GM21786 (cell line): ENCODE measurements around the gene TOP2A.

Experiments
- ATAC-seq: cut with Tn5 transposase; IDR thresholded peaks from one replicate; pipeline ENCODE4 v1.9.1; 2021; ENCODE audit not compliant: unreplicated experiment

The TOP2A gene

GRCh38 chr17:40361925-40362695, 55.6 kb downstream of the TOP2A start:
- no peak for ATAC-seq

DNA sequence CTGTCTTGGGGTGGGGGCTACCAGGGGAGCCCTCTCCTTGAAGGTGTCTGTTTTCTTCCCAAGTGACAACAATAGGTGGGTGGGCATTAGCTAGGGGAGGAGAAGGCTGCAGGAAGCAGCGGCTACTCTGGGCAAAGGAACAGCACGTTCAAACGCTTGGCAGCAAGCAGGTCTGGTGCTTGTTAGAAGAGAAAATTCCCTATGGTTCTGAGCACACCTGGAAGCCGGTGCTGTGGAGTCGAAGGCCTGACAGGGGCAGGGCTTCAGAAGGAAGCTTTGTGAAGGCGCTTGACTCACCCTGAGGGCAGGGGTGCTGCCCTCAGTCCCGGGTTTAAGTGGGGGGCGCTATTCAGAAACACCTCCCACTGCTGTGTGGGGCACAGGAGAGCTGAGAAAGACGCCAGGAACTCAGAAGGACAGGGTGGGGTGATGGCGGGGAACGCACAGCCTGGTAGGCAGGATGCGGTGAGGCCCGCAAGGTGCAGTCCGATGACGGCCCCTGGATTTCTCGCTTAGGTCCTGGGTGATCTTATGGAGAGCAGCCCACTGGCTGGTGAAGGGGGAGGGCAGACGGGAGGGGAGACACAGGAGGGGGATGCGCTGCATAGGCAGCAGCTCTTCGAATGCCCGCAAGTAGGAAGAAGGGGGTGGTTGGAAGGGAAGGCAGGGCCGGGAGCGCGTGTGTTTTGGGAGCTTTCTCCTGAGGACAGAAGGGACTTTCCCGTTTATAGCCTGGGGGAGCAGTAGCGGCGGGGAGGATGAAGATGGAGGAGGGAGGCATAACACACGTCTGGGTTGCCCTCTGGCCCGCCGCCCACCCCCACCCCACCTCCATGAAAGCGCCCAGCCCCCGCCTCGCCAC, 56.4 kb downstream of the TOP2A start:
- no peak for ATAC-seq

DNA sequence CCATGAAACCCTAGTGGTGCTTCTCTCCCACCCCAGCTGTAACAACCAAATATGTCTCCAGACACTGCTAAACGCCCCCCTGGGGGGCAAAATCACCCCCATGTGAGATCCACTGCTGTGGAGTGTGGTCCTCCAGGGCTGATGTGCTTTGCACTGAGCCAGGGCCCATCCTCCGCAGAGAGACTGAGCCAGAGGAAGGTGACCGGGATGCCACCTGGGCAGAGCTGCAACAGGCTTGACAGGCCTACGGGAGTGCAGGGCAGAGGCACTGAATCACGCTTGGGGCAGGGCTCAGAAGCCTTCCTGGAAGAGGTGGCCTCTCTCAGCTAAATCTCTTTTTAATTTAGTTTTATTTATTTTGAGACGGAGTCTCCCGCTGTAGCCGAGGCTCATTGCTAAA, 57.6 kb downstream of the TOP2A start:
- ATAC-seq, result no peak

- no peak for ATAC-seq
These were observed 59.2 kb downstream of the TOP2A start for GRCh38 chr17:40358323-40359038.

DNA sequence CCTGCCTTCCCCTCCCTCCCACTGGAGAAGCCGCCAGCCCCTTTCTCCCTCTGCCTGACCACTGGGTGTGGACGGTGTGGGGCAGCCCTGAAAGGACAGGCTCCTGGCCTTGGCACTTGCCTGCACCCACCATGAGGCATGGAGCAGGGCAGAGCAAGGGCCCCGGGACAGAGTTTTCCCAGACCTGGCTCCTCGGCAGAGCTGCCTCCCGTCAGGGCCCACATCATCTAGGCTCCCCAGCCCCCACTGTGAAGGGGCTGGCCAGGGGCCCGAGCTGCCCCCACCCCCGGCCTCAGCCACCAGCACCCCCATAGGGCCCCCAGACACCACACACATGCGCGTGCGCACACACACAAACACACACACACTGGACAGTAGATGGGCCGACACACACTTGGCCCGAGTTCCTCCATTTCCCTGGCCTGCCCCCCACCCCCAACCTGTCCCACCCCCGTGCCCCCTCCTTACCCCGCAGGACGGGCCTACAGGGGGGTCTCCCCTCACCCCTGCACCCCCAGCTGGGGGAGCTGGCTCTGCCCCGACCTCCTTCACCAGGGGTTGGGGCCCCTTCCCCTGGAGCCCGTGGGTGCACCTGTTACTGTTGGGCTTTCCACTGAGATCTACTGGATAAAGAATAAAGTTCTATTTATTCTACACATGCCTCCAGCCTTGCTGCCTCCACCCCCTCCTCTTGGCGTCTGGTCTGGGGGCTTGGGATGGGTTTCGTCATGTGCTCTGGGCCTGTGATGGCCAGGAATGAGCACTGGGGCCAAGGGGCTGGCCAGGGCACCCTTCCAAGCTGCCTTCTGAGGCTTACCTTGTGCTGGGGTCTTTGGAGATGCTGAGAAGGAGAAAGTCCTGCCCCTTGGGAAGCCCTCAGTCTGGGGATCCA, 60.5 kb downstream of the TOP2A start:
- ATAC-seq, result no peak

GRCh38 chr17:40355804-40356758, 61.6 kb downstream of the TOP2A start:
- no peak for ATAC-seq

DNA sequence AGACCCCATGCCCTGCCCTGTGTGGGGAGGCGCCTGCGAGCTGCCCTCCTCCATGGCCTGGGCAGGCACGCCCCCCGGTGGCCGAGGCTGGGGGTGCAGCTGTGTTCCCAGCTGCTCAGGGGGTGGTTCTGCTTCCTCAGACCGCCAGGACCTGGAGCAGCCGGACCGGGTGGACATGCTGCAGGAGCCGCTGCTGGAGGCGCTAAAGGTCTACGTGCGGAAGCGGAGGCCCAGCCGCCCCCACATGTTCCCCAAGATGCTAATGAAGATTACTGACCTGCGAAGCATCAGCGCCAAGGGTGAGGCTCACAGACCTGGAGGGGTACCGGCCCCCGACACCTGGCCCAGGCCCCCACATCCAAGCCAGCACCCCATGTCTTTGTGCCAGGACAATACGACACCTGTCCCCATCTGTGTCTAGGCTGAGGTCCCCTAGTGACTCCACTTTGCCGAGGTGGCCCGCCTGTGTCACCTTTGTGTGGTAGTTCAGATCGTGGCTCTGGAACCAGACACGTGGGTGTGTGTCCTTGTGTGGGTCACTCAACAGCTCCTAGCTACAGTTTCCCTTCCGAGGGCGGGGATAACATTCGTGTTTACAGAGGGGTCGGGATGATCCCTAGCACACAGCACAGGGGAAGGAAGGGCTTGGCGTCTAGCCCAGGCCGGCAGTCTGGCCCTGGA, 62.4 kb downstream of the TOP2A start:
- no peak for ATAC-seq

DNA sequence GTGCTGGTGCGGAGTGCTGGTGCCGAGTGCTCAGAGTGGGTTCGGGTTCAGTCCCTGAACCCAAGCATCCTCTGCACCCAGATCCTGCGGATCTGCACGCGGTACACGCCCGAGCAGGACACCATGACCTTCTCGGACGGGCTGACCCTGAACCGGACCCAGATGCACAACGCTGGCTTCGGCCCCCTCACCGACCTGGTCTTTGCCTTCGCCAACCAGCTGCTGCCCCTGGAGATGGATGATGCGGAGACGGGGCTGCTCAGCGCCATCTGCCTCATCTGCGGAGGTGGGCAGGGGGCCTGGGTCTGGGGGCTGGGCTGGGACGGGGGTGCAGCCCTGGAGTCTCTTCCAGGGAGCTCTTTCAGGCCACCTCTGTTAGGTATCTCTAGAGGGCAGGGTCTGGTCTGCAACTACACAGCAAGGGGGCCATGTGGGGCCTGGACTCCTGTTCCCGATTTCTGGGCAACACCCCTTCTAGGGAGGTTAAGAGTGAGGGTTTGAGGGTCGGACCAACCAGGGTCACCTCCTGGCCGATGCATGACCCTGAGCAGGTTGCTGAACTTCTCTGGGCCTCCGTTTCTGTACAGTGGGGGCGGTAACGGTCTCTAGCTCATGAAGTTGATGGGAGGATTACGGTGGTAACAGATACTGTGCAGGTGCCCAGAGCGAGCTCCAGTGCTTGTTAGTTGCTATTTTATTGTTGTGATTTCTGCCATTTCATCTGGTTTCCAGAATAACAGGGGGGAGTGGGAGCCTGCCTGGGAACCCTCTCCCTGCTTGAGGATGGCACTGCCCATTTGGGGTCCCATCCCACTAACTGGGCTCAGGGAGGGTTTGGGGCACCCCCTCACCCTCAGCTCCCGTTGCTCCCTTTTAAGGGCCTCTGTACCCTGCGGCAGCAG, 63.2 kb downstream of the TOP2A start:
- no peak for ATAC-seq

DNA sequence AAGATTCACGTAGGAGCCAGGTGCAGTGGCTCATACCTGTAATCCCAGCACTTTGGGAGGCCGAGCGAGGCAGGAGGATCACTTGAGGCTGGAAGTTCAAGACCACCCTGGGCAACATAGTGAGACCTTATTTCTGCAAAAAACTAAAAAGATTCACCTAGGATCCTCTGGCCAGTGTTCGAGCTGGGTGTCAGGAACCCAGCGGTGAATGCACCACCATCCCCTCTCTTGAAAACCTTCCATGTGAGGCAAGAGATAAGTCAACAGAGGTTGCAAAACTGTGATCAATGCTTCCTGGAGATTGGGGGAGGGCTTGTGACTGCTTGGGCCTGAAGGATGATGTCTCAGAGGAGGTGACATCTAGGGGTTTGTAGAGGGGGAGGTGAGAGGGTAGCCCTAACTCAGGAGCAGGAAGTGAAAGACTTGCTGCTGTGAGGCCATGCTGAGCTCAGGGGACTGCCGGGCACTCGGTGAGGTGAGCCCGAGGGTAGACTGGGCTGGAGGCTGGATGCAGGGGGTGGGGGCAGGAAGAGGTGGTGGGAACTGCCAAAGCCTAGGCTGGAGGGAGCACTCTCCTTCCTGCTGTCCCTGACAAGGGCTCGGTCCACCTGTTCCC, 64.8 kb downstream of the TOP2A start:
- no peak for ATAC-seq

DNA sequence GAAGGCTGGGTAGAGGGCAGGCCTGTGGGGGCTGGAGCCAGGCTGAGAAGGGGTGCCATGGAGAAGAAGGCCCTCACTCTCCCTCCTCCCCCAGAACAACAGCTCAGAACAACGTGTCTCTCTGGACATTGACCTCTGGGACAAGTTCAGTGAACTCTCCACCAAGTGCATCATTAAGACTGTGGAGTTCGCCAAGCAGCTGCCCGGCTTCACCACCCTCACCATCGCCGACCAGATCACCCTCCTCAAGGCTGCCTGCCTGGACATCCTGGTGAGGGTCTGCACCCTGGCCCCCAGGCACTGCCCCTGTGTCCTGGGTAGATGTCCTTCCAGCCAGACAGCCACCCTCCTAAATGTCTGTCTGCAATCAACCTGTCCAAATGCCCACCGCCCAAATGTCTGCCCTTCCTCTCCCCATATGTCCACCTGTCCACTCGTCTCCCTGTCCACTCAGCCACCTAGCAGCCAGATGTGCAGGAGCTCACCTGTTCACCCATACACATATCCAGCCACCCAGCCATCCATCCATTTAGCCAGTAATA, 65.4 kb downstream of the TOP2A start:
- no peak for ATAC-seq

DNA sequence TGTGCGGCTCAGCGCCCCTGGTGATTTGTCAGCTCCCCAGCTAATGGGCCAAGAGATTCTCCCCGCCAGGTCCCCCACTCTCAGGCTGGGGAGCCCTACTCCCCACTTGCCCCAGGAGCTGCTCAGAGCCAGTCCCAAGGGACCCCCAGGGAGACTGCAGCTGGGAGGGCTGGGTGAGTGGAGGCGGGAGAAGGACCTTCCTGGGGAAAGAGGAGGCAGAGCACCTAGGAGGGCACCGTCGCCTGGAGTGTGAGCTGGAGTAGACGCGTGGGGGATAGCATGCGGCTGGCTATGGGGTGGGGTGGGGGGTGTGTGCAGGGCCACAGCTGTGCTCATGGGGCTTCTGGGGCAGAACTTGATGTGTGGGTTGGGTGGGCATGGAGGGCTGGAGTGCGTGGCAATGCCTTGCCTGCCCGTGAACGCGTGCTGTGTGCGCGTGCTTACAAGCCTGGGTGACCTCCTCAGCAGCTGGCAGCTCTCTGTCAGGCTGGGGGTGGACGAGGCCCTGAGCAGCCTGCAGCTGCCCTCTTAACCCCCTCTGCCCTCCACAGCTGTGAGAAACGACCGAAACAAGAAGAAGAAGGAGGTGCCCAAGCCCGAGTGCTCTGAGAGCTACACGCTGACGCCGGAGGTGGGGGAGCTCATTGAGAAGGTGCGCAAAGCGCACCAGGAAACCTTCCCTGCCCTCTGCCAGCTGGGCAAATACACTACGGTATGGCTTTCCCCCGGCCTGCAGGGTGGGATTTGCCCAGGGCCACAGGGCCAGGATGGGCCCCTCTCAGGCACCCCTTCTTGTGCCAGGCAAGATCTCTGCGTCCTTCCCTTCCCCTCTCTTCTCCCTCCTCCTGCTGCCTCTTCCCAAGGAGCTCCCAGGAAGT, 66.1 kb downstream of the TOP2A start:
- ATAC-seq, result no peak

DNA sequence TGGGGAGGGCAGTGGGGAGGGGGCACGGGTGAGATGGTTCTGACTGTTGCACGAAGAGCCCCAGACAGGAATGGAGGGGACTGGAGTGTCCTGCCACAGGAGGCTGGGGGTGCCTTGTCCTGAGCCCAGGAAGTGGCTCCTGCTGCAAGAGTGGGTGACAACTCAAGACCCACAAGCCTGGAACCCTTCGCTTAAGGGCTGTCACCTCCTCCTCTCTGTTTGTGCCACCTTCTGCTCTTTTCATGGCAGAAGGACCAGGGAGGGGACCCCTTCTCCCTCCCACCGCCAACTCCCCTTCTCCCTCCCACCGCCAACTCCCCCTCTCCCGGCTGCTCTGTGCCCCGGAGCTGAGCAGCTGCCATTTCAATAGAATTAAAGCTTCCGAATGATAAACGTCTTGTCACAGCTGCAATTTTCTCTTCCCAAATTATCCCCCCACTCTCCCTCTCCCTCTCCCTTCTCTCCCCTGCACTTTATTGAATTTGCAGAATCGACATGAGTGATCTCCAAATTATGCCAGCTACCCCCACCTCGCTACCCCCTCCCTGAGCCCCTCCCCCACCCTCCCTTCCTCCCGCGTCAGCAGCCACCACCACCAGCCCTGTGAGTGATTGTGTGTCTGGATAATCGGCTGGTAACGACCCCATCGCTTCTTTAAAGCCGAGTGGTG, 66.9 kb downstream of the TOP2A start:
- ATAC-seq, result no peak

GRCh38 chr17:40349895-40350688, 67.6 kb downstream of the TOP2A start:
- ATAC-seq, result no peak

DNA sequence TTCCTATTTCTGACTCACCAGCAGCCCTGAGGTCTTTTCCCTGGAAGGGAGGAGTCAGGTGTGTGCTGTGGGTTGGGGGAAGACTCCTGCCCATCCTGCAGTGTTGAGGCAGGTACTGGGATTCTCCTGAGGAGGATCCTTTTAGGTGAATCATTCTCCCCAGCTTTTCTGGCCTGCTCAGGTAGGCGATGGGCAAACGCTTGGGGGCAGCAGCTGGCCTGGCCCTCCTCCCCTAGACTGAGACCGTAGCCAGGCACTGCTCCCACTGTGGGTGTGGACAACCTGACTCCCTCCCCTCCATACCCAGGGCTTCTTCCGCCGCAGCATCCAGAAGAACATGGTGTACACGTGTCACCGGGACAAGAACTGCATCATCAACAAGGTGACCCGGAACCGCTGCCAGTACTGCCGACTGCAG, 68.2 kb downstream of the TOP2A start:
- ATAC-seq, result no peak
